ENCODE data around the gene EVPLL.
"Not testable (repeated sequence)": the region's sequence is repeated elsewhere in the genome, so short reads cannot be mapped to it uniquely, and the experiment has no call there.

Gene EVPLL

GRCh38 chr17:18379246-18380146, 1.9 kb downstream of the EVPLL start:
- no peak for DNase-seq (ENCODE audit: low read depth in 2 of 2)

- DNase-seq (ENCODE audit: low read depth in 2 of 2): no peak
These were observed 3.0 kb downstream of the EVPLL start for GRCh38 chr17:18380471-18381157.

- DNase-seq (ENCODE audit: low read depth in 2 of 2): no peak
These were observed 3.8 kb downstream of the EVPLL start for GRCh38 chr17:18381158-18381952.

GRCh38 chr17:18381953-18382245, 4.3 kb downstream of the EVPLL start:
- no peak for DNase-seq (ENCODE audit: low read depth in 2 of 2)

- DNase-seq (ENCODE audit: low read depth in 2 of 2): no peak
These were observed 5.0 kb downstream of the EVPLL start for GRCh38 chr17:18382441-18383078.

GRCh38 chr17:18383079-18383481, 5.5 kb downstream of the EVPLL start:
- not testable (repeated sequence) for DNase-seq (ENCODE audit: low read depth in 2 of 2)

GRCh38 chr17:18384271-18384670, 6.7 kb downstream of the EVPLL start:
- not testable (repeated sequence) for DNase-seq (ENCODE audit: low read depth in 2 of 2)

- not testable (repeated sequence) for DNase-seq (ENCODE audit: low read depth in 2 of 2)
These were observed 10.0 kb downstream of the EVPLL start for GRCh38 chr17:18387583-18387982.

- DNase-seq (ENCODE audit: low read depth in 2 of 2): not testable (repeated sequence)
These were observed 10.7 kb downstream of the EVPLL start for GRCh38 chr17:18388266-18388665.

GRCh38 chr17:18388728-18389127, 11.2 kb downstream of the EVPLL start:
- not testable (repeated sequence) for DNase-seq (ENCODE audit: low read depth in 2 of 2)

GRCh38 chr17:18401872-18402590, 24.5 kb downstream of the EVPLL start:
- DNase-seq (ENCODE audit: low read depth in 2 of 2): not testable (repeated sequence)

GRCh38 chr17:18403166-18403565, 25.6 kb downstream of the EVPLL start:
- not testable (repeated sequence) for DNase-seq (ENCODE audit: low read depth in 2 of 2)

GRCh38 chr17:18403604-18404003, 26.0 kb downstream of the EVPLL start:
- DNase-seq (ENCODE audit: low read depth in 2 of 2): not testable (repeated sequence)

GRCh38 chr17:18408906-18409305, 31.3 kb downstream of the EVPLL start:
- DNase-seq (ENCODE audit: low read depth in 2 of 2): not testable (repeated sequence)

- DNase-seq (ENCODE audit: low read depth in 2 of 2): not testable (repeated sequence)
These were observed 31.7 kb downstream of the EVPLL start for GRCh38 chr17:18409321-18409720.

- not testable (repeated sequence) for DNase-seq (ENCODE audit: low read depth in 2 of 2)
These were observed 33.2 kb downstream of the EVPLL start for GRCh38 chr17:18410736-18411135.

GRCh38 chr17:18411377-18411864, 33.8 kb downstream of the EVPLL start:
- peak in 1 of 2 donors; percentile 3 for DNase-seq (ENCODE audit: low read depth in 2 of 2)

- DNase-seq (ENCODE audit: low read depth in 2 of 2): not testable (repeated sequence)
These were observed 34.5 kb downstream of the EVPLL start for GRCh38 chr17:18412001-18412538.

GRCh38 chr17:18421521-18421920, 43.9 kb downstream of the EVPLL start:
- DNase-seq (ENCODE audit: low read depth in 2 of 2): not testable (repeated sequence)

GRCh38 chr17:18422464-18422863, 44.9 kb downstream of the EVPLL start:
- not testable (repeated sequence) for DNase-seq (ENCODE audit: low read depth in 2 of 2)

All from stimulated activated CD8-positive, alpha-beta memory T cell treated with anti-CD3 and anti-CD28 coated beads, Interleukin-15, amount 100 ng/mL, for 48 hours (primary cell).